ENCODE results near the gene SSTR5. TPM values are rescaled to one million over a fixed set of nuclear protein-coding genes. Genes with fewer than 3 reads are reported as not detected.

SSTR5 gene
- polyA plus RNA-seq, 6 donors from 2014 or later: not detected

DNA sequence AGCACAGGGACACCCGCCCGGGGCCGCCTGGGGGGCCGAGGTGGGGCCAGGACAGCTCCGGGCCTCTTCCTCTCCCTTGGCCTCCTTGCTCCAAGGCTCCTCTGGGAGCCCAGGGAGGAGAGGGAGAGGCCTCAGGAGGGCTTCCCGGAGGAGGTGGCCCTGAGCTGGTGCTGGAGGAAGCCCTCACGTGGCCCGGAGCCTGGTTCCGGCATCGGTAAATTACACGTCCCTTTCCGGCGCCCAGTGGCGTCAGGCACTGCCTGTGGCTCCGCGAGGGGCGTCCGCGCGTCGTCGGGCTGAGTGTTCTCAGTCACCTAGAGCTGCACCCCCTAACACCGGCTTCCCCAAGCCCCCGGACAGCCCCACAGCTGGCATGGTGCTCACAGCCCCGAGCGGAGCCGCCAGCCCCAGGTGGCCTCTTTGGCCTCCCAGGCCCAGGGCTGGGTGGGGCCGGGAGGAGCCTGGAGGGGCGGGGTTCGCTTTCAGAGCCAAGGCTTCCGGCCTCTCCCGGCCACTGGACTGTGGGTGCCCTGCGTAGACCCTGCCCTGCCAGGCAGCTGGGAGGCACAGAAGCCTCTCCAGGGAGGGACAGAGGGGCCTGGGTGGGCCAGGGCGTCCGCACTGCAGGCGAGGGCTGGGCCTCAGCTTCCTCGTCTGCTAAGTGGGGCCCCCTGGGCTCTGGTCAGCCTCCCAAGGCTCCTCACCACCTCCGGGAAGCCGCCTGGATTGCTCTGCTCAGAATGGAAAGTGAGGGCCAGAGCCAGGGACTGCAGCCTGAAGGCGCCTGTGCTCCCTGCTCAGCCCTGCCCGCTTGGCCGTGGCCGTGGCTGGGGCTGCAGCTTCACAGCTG is 27.9 kb upstream of the SSTR5 start:
- H3K4me3 Mint-ChIP-seq: no peak overlapping the region
- H3K27ac Mint-ChIP-seq: no peak overlapping the region
- ATAC-seq (ENCODE audit: low read depth in 2 of 2) (no peak), DNase-seq (no peak)
- peaks cover 5 to 11% (median 8%) of the 10 kb centered on the region in 3 donors for H3K27me3 Mint-ChIP-seq
- no peaks in the 10 kb centered on the region for H3K36me3 Mint-ChIP-seq
- H3K9me3 Mint-ChIP-seq: peaks cover 0 to 8% (median 0%) of the 10 kb centered on the region in 7 donors
- no peaks in the 10 kb centered on the region for H3K4me1 Mint-ChIP-seq

- ATAC-seq (ENCODE audit: low read depth in 2 of 2): no peak
- H3K36me3 Mint-ChIP-seq: no peaks in the 10 kb centered on the region
- no peak overlapping the region for H3K4me3 Mint-ChIP-seq
- peaks cover 5 to 11% (median 8%) of the 10 kb centered on the region in 3 donors for H3K27me3 Mint-ChIP-seq
- DNase-seq: no peak
- peaks cover 0 to 8% (median 0%) of the 10 kb centered on the region in 7 donors for H3K9me3 Mint-ChIP-seq
- H3K27ac Mint-ChIP-seq: no peak overlapping the region
- H3K4me1 Mint-ChIP-seq: no peaks in the 10 kb centered on the region
Measured at GRCh38 chr16:1045310-1045992, 27.1 kb upstream of the SSTR5 start.

- no peak for ATAC-seq (ENCODE audit: low read depth in 2 of 2)
- Mint-ChIP-seq H3K36me3 (no peaks in the 10 kb centered on the region), H3K9me3 (peaks cover 0 to 8% (median 0%) of the 10 kb centered on the region in 7 donors), H3K4me3 (no peak overlapping the region), H3K27ac (no peak overlapping the region), H3K4me1 (no peaks in the 10 kb centered on the region), H3K27me3 (peaks cover 5 to 11% (median 8%) of the 10 kb centered on the region in 3 donors)
- no peak for DNase-seq
Measured at GRCh38 chr16:1045993-1046911, 26.3 kb upstream of the SSTR5 start.

- no peaks in the 10 kb centered on the region for H3K4me1 Mint-ChIP-seq
- H3K27me3 Mint-ChIP-seq: peaks cover 0 to 5% (median 4%) of the 10 kb centered on the region in 3 donors
- no peaks in the 10 kb centered on the region for H3K36me3 Mint-ChIP-seq
- DNase-seq (no peak), ATAC-seq (ENCODE audit: low read depth in 2 of 2) (no peak)
- peaks cover 0 to 4% (median 0%) of the 10 kb centered on the region in 7 donors for H3K9me3 Mint-ChIP-seq
- H3K4me3 Mint-ChIP-seq: no peak overlapping the region
- H3K27ac Mint-ChIP-seq: no peak overlapping the region
Measured at GRCh38 chr16:1047123-1047522, 25.4 kb upstream of the SSTR5 start.

GRCh38 chr16:1047801-1048200 is 24.7 kb upstream of the SSTR5 start:
- Mint-ChIP-seq H3K9me3 (no peaks in the 10 kb centered on the region), H3K36me3 (no peaks in the 10 kb centered on the region), H3K4me3 (no peak overlapping the region), H3K27me3 (no peaks in the 10 kb centered on the region), H3K27ac (no peak overlapping the region), H3K4me1 (no peaks in the 10 kb centered on the region)
- DNase-seq (no peak), ATAC-seq (ENCODE audit: low read depth in 2 of 2) (no peak)

DNA sequence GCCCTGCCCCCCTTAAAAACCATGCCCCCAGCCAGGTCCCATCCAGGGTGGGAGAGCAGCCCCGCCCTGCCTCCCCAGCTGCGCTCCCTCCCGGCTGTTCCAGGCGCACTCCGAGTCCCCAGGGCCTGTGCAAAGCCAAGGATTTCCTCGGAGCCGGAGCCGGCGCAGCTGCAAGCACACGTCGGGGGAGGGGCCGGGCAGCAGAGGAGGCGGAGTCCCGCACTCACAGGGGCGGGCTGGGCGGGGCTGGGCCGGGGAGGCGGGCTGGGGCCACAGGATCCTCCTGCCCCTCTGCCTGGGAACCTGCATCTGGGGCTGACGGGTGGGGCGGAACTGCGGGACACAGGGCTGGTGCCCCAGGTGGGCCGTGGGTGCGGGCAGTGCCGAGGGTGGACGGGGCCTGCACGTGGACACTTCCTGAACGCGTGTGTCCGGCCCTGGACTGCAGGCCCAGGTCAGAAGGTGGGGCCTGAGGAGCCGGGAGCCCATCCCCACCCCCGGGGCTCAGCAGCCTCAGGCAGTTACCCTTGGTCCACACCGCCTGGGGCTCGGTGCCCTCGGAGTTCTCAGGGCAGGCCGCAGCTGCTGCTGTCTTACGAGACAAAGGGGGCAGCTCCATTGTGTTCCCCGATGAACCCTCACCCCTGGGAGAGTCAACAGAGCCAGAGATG is 24.0 kb upstream of the SSTR5 start:
- Mint-ChIP-seq H3K9me3 (no peaks in the 10 kb centered on the region), H3K27ac (no peak overlapping the region), H3K4me1 (no peaks in the 10 kb centered on the region), H3K27me3 (no peaks in the 10 kb centered on the region), H3K36me3 (no peaks in the 10 kb centered on the region), H3K4me3 (no peak overlapping the region)
- DNase-seq: no peak
- no peak for ATAC-seq (ENCODE audit: low read depth in 2 of 2)

GRCh38 chr16:1049113-1049975 is 23.2 kb upstream of the SSTR5 start:
- H3K27me3 Mint-ChIP-seq: no peaks in the 10 kb centered on the region
- H3K36me3 Mint-ChIP-seq: no peaks in the 10 kb centered on the region
- ATAC-seq (ENCODE audit: low read depth in 2 of 2): no peak
- H3K9me3 Mint-ChIP-seq: no peaks in the 10 kb centered on the region
- no peak for DNase-seq
- H3K4me3 Mint-ChIP-seq: no peak overlapping the region
- H3K4me1 Mint-ChIP-seq: no peaks in the 10 kb centered on the region
- H3K27ac Mint-ChIP-seq: no peak overlapping the region

DNA sequence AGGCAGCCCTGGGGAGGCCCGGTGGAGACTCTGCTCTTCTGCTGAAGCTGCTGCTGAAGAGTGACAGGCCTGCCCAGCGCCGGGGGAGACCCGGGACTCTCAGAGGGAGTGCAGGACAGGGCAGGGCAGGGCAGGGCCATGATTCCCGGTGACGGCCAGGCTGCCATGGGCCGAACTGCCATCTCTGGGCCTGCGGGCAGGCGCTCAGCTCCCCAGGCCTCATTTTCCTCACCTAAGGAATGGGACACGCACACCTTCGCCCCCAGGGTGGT is 22.6 kb upstream of the SSTR5 start:
- Mint-ChIP-seq H3K36me3 (no peaks in the 10 kb centered on the region), H3K27me3 (no peaks in the 10 kb centered on the region), H3K27ac (no peak overlapping the region), H3K9me3 (no peaks in the 10 kb centered on the region), H3K4me1 (no peaks in the 10 kb centered on the region), H3K4me3 (no peak overlapping the region)
- ATAC-seq (ENCODE audit: low read depth in 2 of 2): no peak
- no peak for DNase-seq

DNA sequence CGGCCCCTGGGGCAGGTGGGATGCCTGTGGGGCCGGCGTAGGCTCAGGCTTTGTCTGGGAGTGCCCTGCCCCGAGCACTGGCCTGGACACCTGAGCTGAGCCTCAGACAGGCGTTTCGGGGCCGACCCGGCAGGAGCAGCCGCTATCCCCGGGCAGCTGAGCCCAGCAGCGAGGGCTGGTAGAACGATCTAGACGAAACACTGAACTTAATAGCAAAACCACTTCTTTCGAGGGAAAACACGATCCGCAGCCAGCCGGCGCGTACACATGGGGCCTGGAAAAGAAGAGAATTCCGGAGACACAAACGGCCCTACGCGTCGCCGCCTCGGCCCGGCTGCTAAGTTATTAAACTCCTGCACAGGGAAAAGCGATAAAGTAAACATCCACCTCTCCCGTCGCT is 22.0 kb upstream of the SSTR5 start:
- ATAC-seq (ENCODE audit: low read depth in 2 of 2) (no peak), DNase-seq (no peak)
- Mint-ChIP-seq H3K27me3 (peaks cover 0 to 5% (median 4%) of the 10 kb centered on the region in 3 donors), H3K9me3 (no peaks in the 10 kb centered on the region), H3K36me3 (no peaks in the 10 kb centered on the region), H3K4me1 (no peaks in the 10 kb centered on the region), H3K4me3 (no peak overlapping the region), H3K27ac (no peak overlapping the region)

DNA sequence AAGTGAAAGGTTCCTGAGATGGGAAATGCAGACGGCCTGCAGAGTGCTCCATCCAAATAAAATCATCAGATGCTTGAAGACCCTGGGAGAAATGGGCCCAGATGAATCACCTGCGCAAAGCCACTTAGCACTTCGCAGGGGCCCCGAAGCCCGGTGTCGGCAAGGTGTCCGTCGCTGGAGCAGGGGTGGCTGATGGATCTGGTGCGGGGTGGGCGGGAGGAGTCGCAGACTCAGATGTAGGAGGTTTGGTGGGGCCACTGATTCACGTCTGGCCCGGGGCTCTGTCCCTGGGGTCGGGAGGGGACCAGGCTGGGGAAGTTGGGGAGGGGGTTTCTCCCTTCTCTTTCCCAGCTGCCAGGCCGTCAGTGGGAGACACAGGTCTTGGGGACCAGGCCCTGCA is 21.6 kb upstream of the SSTR5 start:
- ATAC-seq (ENCODE audit: low read depth in 2 of 2) (no peak), DNase-seq (no peak)
- Mint-ChIP-seq H3K9me3 (no peaks in the 10 kb centered on the region), H3K4me1 (no peaks in the 10 kb centered on the region), H3K36me3 (no peaks in the 10 kb centered on the region), H3K27ac (no peak overlapping the region), H3K27me3 (peaks cover 0 to 8% (median 7%) of the 10 kb centered on the region in 3 donors), H3K4me3 (no peak overlapping the region)

GRCh38 chr16:1051446-1051845 is 21.1 kb upstream of the SSTR5 start:
- Mint-ChIP-seq H3K27ac (no peak overlapping the region), H3K9me3 (peaks cover 0 to 3% (median 0%) of the 10 kb centered on the region in 7 donors), H3K27me3 (peaks cover 0 to 8% (median 7%) of the 10 kb centered on the region in 3 donors), H3K36me3 (no peaks in the 10 kb centered on the region), H3K4me3 (no peak overlapping the region), H3K4me1 (no peaks in the 10 kb centered on the region)
- ATAC-seq (ENCODE audit: low read depth in 2 of 2) (no peak), DNase-seq (no peak)

DNA sequence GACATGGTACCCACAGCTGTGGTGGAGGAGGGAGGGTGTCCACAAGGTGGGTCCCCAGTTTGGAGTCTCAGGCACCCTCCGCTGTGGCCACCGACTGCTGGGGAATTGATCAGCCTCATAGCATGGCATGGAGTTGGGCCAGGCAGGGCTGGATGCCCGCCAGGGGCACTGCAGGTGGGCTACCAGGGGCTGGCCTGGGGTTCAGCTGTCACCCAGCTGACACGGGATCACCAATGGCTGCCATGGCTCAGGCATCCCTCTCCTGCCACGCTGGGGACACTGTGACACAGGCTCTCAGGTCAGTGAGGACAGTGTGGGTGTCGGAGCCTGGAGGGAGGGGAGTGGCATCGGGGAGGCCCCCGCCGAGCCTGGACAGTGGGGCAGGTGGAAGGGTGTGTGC is 19.8 kb upstream of the SSTR5 start:
- DNase-seq (no peak), ATAC-seq (ENCODE audit: low read depth in 2 of 2) (no peak)
- Mint-ChIP-seq H3K9me3 (peaks cover 0 to 6% (median 0%) of the 10 kb centered on the region in 7 donors), H3K4me3 (no peak overlapping the region), H3K27me3 (peaks cover 0 to 8% (median 7%) of the 10 kb centered on the region in 3 donors), H3K4me1 (no peaks in the 10 kb centered on the region), H3K27ac (no peak overlapping the region), H3K36me3 (no peaks in the 10 kb centered on the region)
